Measurements from ENCODE around the gene TMEM115. TPM values are rescaled to one million over a fixed set of nuclear protein-coding genes. Genes with fewer than 3 reads are reported as not detected.
A peak's percentile ranks its signal among the peaks of the same experiment; 100 is the strongest.

Gene TMEM115
- total and polyA plus RNA-seq, 2 of the 13 experiments (the other 11 are each of a cell fraction or from before 2014, with no cell fraction given): 22.1 to 30.7 TPM

DNA sequence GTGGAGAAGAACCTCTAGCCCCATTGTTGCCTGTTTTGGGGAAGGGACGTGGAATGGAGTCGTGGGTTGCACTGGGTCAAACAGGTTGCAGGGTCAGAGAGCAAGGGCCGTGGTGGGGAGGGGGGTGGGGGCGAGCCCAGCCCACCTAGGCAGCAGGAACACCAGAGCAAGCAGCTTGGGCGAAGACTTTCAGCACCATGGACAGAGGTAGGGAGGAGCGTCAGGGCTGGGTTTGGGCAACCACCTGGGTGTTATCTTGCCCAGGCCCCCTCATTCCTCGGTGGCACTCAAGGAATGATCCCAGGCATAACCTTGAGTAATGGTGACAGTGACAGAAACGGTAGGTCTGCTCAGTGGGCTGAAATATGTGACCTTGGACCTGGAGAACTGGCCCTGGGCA is 45.9 kb upstream of the TMEM115 start (continued):
- TF ChIP-seq, protein P1, sequence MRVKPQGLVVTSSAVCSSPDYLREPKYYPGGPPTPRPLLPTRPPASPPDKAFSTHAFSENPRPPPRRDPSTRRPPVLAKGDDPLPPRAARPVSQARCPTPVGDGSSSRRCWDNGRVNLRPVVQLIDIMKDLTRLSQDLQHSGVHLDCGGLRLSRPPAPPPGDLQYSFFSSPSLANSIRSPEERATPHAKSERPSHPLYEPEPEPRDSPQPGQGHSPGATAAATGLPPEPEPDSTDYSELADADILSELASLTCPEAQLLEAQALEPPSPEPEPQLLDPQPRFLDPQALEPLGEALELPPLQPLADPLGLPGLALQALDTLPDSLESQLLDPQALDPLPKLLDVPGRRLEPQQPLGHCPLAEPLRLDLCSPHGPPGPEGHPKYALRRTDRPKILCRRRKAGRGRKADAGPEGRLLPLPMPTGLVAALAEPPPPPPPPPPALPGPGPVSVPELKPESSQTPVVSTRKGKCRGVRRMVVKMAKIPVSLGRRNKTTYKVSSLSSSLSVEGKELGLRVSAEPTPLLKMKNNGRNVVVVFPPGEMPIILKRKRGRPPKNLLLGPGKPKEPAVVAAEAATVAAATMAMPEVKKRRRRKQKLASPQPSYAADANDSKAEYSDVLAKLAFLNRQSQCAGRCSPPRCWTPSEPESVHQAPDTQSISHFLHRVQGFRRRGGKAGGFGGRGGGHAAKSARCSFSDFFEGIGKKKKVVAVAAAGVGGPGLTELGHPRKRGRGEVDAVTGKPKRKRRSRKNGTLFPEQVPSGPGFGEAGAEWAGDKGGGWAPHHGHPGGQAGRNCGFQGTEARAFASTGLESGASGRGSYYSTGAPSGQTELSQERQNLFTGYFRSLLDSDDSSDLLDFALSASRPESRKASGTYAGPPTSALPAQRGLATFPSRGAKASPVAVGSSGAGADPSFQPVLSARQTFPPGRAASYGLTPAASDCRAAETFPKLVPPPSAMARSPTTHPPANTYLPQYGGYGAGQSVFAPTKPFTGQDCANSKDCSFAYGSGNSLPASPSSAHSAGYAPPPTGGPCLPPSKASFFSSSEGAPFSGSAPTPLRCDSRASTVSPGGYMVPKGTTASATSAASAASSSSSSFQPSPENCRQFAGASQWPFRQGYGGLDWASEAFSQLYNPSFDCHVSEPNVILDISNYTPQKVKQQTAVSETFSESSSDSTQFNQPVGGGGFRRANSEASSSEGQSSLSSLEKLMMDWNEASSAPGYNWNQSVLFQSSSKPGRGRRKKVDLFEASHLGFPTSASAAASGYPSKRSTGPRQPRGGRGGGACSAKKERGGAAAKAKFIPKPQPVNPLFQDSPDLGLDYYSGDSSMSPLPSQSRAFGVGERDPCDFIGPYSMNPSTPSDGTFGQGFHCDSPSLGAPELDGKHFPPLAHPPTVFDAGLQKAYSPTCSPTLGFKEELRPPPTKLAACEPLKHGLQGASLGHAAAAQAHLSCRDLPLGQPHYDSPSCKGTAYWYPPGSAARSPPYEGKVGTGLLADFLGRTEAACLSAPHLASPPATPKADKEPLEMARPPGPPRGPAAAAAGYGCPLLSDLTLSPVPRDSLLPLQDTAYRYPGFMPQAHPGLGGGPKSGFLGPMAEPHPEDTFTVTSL (CRISPR knock-in tag; IDR thresholded peaks at IDR 0.05; ENCODE audit: borderline replicate concordance): no peak
- TF ChIP-seq, protein P2, sequence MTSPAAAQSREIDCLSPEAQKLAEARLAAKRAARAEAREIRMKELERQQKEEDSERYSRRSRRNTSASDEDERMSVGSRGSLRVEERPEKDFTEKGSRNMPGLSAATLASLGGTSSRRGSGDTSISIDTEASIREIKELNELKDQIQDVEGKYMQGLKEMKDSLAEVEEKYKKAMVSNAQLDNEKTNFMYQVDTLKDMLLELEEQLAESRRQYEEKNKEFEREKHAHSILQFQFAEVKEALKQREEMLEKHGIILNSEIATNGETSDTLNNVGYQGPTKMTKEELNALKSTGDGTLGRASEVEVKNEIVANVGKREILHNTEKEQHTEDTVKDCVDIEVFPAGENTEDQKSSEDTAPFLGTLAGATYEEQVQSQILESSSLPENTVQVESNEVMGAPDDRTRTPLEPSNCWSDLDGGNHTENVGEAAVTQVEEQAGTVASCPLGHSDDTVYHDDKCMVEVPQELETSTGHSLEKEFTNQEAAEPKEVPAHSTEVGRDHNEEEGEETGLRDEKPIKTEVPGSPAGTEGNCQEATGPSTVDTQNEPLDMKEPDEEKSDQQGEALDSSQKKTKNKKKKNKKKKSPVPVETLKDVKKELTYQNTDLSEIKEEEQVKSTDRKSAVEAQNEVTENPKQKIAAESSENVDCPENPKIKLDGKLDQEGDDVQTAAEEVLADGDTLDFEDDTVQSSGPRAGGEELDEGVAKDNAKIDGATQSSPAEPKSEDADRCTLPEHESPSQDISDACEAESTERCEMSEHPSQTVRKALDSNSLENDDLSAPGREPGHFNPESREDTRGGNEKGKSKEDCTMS (CRISPR knock-in tag; conservative IDR thresholded peaks at IDR 0.05): no peak
- TF ChIP-seq ZC3H13 (CRISPR knock-in tag; IDR thresholded peaks at IDR 0.05): no peak
- TF ChIP-seq, protein P3, sequence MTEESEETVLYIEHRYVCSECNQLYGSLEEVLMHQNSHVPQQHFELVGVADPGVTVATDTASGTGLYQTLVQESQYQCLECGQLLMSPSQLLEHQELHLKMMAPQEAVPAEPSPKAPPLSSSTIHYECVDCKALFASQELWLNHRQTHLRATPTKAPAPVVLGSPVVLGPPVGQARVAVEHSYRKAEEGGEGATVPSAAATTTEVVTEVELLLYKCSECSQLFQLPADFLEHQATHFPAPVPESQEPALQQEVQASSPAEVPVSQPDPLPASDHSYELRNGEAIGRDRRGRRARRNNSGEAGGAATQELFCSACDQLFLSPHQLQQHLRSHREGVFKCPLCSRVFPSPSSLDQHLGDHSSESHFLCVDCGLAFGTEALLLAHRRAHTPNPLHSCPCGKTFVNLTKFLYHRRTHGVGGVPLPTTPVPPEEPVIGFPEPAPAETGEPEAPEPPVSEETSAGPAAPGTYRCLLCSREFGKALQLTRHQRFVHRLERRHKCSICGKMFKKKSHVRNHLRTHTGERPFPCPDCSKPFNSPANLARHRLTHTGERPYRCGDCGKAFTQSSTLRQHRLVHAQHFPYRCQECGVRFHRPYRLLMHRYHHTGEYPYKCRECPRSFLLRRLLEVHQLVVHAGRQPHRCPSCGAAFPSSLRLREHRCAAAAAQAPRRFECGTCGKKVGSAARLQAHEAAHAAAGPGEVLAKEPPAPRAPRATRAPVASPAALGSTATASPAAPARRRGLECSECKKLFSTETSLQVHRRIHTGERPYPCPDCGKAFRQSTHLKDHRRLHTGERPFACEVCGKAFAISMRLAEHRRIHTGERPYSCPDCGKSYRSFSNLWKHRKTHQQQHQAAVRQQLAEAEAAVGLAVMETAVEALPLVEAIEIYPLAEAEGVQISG (CRISPR knock-in tag; IDR thresholded peaks at IDR 0.05): 0 out of 2 replicates have a peak, but pooled peaks have one; percentile 33
- TF ChIP-seq, protein P4, sequence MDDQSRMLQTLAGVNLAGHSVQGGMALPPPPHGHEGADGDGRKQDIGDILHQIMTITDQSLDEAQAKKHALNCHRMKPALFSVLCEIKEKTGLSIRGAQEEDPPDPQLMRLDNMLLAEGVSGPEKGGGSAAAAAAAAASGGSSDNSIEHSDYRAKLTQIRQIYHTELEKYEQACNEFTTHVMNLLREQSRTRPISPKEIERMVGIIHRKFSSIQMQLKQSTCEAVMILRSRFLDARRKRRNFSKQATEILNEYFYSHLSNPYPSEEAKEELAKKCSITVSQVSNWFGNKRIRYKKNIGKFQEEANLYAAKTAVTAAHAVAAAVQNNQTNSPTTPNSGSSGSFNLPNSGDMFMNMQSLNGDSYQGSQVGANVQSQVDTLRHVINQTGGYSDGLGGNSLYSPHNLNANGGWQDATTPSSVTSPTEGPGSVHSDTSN (CRISPR knock-in tag; IDR thresholded peaks at IDR 0.05; ENCODE audit: borderline replicate concordance): peak; percentile 49; the same call in 1 of the 2 replicates
- TF ChIP-seq ZNF883 (CRISPR knock-in tag; IDR thresholded peaks at IDR 0.05; ENCODE audit: not compliant biosample characterization): no peak
- TF ChIP-seq FOXC1 (CRISPR knock-in tag; IDR thresholded peaks at IDR 0.05; ENCODE audit: borderline replicate concordance): no peak
- 0 out of 2 replicates have a peak, but pooled peaks have one; percentile 38 for TF ChIP-seq NFKB2 (CRISPR knock-in tag; IDR thresholded peaks at IDR 0.05; ENCODE audit: borderline replicate concordance)
- TF ChIP-seq, protein P5, sequence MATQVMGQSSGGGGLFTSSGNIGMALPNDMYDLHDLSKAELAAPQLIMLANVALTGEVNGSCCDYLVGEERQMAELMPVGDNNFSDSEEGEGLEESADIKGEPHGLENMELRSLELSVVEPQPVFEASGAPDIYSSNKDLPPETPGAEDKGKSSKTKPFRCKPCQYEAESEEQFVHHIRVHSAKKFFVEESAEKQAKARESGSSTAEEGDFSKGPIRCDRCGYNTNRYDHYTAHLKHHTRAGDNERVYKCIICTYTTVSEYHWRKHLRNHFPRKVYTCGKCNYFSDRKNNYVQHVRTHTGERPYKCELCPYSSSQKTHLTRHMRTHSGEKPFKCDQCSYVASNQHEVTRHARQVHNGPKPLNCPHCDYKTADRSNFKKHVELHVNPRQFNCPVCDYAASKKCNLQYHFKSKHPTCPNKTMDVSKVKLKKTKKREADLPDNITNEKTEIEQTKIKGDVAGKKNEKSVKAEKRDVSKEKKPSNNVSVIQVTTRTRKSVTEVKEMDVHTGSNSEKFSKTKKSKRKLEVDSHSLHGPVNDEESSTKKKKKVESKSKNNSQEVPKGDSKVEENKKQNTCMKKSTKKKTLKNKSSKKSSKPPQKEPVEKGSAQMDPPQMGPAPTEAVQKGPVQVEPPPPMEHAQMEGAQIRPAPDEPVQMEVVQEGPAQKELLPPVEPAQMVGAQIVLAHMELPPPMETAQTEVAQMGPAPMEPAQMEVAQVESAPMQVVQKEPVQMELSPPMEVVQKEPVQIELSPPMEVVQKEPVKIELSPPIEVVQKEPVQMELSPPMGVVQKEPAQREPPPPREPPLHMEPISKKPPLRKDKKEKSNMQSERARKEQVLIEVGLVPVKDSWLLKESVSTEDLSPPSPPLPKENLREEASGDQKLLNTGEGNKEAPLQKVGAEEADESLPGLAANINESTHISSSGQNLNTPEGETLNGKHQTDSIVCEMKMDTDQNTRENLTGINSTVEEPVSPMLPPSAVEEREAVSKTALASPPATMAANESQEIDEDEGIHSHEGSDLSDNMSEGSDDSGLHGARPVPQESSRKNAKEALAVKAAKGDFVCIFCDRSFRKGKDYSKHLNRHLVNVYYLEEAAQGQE (IDR thresholded peaks at IDR 0.05; ENCODE audit: borderline replicate concordance in 1 of 2, low read depth in 1 of 2, low read length in 2 of 2): peak in 1 of 2 experiments; percentile 95
- TF ChIP-seq ZNF678 (CRISPR knock-in tag; IDR thresholded peaks at IDR 0.05): no peak
- TF ChIP-seq EHMT2 (IDR thresholded peaks at IDR 0.05; ENCODE audit: borderline replicate concordance, low read depth, low read length): peak; percentile 91; the same call in 1 of the 2 replicates
- peak; percentile 66; the same call in 1 of the 2 replicates for TF ChIP-seq WIZ (CRISPR knock-in tag; IDR thresholded peaks at IDR 0.05)

Measured in HepG2 (cell line).